Chondrocyte (in vitro differentiated cells): ENCODE results near the gene SLC8A3. TPM values are rescaled to one million over a fixed set of nuclear protein-coding genes. Genes with fewer than 3 reads are reported as not detected.

ENCODE experiments used
- DNase-seq: peaks from one replicate; pipeline ENCODE4 v3.0.0; 2021; ENCODE audit warnings: mixed read lengths, low spot score
- H3K27ac Mint-ChIP-seq: one replicate; pipeline ENCODE4 v1.8.0; 2021; ENCODE audit warnings: mild to moderate bottlenecking, moderate library complexity, mixed read lengths; ENCODE audit not compliant: unreplicated experiment
- H3K27me3 Mint-ChIP-seq: 2 replicates; pipeline ENCODE4 v1.8.0; 2021; ENCODE audit warnings: low read depth, mixed read lengths
- H3K36me3 Mint-ChIP-seq: 2 replicates; pipeline ENCODE4 v1.8.0; 2021; ENCODE audit warnings: low read depth, mixed read lengths
- H3K4me1 Mint-ChIP-seq: 2 replicates; pipeline ENCODE4 v1.8.0; 2021; ENCODE audit warnings: low read depth, mild to moderate bottlenecking, mixed read lengths
- H3K4me3 Mint-ChIP-seq: one replicate; pipeline ENCODE4 v1.8.0; 2021; ENCODE audit warnings: mild to moderate bottlenecking, moderate library complexity, mixed read lengths; ENCODE audit not compliant: unreplicated experiment
- H3K9me3 Mint-ChIP-seq: 2 replicates; pipeline ENCODE4 v1.8.0; 2021; ENCODE audit warnings: low read depth, mixed read lengths
- total RNA-seq: library from RNA; stranded (reverse); gene quantifications from 3 replicates; pipeline ENCODE4 v1.2.1, GENCODE V29; 2021
- TF ChIP-seq, protein P1 (sequence below): fragments of 200-600 bp; sonication (generic); IDR thresholded peaks from 2 replicates; pipeline ENCODE4 v1.5.0; 2021; ENCODE audit warnings: antibody characterized with exemption, mild to moderate bottlenecking, moderate library complexity

Gene SLC8A3
- total RNA-seq, 1 donor from 2014 or later: 0.12 TPM

DNA sequence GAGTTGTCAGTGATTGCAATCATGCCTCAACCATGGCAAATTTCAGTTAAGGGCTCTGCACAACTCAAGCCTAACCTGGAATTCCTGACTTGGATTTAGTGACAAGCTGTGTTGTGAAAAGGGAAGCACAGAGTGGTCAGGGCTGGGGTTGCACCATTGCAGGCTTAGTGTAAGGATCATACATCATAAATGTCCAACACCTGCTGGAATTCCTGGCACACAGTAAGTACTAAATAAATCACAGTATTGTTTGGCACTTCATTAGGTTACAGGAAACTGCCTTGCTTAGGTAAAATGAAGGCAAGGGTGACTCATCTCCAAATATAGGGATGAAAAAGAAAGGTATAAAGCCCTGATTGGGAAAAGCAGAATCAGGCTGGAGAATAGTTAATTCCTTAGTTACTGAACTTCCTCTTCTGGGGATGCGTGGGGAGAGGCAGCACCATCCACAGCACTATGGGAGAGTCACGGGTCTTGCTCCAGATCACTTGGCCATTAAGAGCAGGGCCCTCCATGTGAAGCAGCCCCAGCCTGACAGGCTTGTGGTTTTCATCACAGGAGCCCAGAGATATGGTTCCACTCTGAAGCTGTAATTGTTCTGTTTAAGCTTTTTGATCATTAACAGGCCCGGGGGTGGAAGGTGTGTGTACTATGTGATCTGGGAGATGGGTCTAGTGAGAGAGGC is 39.7 kb downstream of the SLC8A3 start:
- no peaks in the 10 kb centered on the region for H3K36me3 Mint-ChIP-seq
- DNase-seq: no peak
- no peak overlapping the region for H3K27ac Mint-ChIP-seq
- H3K4me1 Mint-ChIP-seq: no peaks in the 10 kb centered on the region
- TF ChIP-seq, protein P1, sequence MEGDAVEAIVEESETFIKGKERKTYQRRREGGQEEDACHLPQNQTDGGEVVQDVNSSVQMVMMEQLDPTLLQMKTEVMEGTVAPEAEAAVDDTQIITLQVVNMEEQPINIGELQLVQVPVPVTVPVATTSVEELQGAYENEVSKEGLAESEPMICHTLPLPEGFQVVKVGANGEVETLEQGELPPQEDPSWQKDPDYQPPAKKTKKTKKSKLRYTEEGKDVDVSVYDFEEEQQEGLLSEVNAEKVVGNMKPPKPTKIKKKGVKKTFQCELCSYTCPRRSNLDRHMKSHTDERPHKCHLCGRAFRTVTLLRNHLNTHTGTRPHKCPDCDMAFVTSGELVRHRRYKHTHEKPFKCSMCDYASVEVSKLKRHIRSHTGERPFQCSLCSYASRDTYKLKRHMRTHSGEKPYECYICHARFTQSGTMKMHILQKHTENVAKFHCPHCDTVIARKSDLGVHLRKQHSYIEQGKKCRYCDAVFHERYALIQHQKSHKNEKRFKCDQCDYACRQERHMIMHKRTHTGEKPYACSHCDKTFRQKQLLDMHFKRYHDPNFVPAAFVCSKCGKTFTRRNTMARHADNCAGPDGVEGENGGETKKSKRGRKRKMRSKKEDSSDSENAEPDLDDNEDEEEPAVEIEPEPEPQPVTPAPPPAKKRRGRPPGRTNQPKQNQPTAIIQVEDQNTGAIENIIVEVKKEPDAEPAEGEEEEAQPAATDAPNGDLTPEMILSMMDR: no peak
- no peaks in the 10 kb centered on the region for H3K9me3 Mint-ChIP-seq
- peaks cover 4% of the 10 kb centered on the region for H3K27me3 Mint-ChIP-seq
- H3K4me3 Mint-ChIP-seq: no peak overlapping the region

DNA sequence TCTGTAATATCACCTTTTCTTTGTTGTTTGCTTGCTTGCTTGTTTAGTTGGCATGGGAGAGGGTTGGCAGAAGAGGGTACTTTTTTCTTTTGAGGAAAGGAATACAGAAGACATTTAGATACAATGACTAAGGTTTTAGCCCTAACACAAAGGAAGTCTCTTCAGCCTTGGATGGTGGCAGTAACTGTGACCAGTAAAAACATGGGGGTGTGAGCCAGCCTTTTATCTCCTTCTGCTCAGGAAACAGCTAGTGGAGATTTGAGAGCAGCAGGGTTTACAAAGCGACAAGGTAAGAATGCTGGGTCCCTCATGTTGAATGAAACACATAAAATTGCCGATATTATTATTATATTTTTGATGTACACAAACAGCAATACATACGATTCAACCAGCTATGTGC is 40.4 kb downstream of the SLC8A3 start:
- DNase-seq: no peak
- peaks cover 4% of the 10 kb centered on the region for H3K27me3 Mint-ChIP-seq
- TF ChIP-seq, protein P1: no peak
- no peaks in the 10 kb centered on the region for H3K4me1 Mint-ChIP-seq
- H3K9me3 Mint-ChIP-seq: no peaks in the 10 kb centered on the region
- no peaks in the 10 kb centered on the region for H3K36me3 Mint-ChIP-seq
- H3K4me3 Mint-ChIP-seq: no peak overlapping the region
- no peak overlapping the region for H3K27ac Mint-ChIP-seq

DNA sequence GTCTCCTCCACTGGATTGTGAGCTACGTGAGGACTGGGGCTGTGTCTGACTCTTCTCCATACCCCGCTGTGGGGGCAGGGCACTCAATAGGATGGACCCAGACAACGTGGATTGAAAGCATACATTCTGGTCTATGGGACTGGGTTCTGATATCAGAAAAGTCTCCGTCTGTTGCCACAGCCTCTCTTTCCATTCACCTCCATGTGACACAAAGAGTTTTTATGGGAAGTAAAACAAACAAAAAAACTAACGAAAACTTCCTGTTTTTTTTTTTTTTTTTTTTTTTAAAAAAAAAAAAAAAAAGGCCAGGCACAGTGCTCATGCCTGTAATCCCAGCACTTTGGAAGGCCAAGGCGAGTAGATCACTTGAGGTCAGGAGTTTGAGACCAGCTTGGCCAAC is 44.7 kb downstream of the SLC8A3 start:
- Mint-ChIP-seq H3K9me3 (no peaks in the 10 kb centered on the region), H3K4me3 (no peak overlapping the region), H3K4me1 (no peaks in the 10 kb centered on the region), H3K27me3 (peaks cover 6% of the 10 kb centered on the region), H3K36me3 (no peaks in the 10 kb centered on the region), H3K27ac (no peak overlapping the region)
- no peak for DNase-seq
- TF ChIP-seq, protein P1: no peak

DNA sequence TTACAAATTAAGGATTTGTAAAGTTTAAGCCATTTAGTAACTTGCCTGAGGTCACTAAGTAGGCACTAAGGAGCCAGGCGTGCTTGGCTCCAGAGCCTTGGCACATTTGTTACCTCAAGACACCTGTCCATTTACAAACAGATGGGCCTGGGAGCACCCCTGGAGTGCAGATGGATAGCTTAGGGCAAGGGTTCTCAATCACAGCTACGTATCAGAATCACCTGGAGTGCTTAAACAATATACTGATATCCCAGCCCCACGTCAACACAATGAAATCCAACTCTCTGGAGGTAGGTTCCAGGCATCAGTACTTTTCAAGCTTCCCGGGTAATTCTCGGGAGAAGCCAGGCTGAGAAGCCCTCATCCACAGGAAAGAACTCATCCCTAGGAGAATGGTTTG is 45.4 kb downstream of the SLC8A3 start:
- DNase-seq: no peak
- H3K36me3 Mint-ChIP-seq: no peaks in the 10 kb centered on the region
- H3K9me3 Mint-ChIP-seq: no peaks in the 10 kb centered on the region
- TF ChIP-seq, protein P1: no peak
- H3K4me1 Mint-ChIP-seq: no peaks in the 10 kb centered on the region
- no peak overlapping the region for H3K27ac Mint-ChIP-seq
- H3K27me3 Mint-ChIP-seq: peaks cover 6% of the 10 kb centered on the region
- no peak overlapping the region for H3K4me3 Mint-ChIP-seq

DNA sequence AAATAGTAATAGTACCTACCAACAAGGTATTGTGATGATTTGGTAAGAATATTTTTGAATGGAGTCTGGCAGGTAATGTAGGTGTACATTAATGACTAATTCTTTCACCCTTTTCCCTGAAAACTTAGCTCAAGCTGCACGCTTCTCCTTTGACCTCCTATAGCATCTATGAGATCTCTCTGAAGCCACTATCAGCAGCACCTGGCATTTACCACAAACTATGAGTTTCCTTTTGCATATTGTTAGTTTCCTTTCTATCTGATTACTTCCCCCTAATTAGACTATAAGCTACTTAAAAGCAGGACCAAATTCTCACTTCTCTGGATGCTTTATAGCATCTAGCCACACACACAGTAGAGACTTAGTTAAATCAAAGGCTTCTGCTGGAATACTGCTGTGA is 48.1 kb downstream of the SLC8A3 start:
- H3K9me3 Mint-ChIP-seq: no peaks in the 10 kb centered on the region
- TF ChIP-seq, protein P1: no peak
- no peak overlapping the region for H3K4me3 Mint-ChIP-seq
- H3K27me3 Mint-ChIP-seq: peaks cover 6% of the 10 kb centered on the region
- H3K27ac Mint-ChIP-seq: no peak overlapping the region
- DNase-seq: no peak
- H3K36me3 Mint-ChIP-seq: no peaks in the 10 kb centered on the region
- H3K4me1 Mint-ChIP-seq: no peaks in the 10 kb centered on the region
